Measurements from ENCODE around the gene C19orf25.
A peak's percentile ranks its signal among the peaks of the same experiment; 100 is the strongest.
"Not testable (repeated sequence)": the region's sequence is repeated elsewhere in the genome, so short reads cannot be mapped to it uniquely, and the experiment has no call there.

The C19orf25 gene

DNA sequence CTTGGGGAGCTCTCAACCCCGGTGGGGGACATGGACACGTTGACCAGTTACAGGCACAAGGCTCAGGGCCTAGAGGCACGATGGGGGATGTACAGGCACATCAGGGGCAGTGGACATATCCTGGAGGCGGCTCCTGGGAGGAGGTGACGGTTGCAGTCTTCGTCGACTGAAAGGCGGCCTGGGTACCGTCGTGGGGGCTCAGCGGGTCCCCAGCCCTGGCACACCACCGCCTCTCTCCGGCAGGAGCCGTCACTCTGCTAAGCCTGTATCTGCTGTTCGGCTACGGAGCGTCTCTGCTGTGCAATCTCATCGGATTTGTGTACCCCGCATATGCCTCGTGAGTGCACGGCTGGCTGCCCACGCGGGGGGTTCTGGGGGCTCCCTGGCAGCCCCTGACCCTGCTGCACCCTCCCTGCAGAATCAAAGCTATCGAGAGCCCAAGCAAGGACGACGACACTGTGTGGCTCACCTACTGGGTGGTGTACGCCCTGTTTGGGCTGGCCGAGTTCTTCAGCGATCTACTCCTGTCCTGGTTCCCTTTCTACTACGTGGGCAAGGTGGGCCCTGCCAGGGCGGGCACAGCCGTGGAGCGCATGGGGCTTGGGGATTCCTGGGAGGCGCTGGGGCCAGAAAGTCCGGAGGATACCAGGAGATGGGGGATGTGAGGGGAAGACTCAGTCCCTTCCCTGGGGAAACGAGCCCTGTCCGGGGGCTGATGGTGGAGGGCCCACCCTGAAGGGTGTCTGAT is 16.2 kb upstream of the C19orf25 start:
- no peak for DNase-seq

DNA sequence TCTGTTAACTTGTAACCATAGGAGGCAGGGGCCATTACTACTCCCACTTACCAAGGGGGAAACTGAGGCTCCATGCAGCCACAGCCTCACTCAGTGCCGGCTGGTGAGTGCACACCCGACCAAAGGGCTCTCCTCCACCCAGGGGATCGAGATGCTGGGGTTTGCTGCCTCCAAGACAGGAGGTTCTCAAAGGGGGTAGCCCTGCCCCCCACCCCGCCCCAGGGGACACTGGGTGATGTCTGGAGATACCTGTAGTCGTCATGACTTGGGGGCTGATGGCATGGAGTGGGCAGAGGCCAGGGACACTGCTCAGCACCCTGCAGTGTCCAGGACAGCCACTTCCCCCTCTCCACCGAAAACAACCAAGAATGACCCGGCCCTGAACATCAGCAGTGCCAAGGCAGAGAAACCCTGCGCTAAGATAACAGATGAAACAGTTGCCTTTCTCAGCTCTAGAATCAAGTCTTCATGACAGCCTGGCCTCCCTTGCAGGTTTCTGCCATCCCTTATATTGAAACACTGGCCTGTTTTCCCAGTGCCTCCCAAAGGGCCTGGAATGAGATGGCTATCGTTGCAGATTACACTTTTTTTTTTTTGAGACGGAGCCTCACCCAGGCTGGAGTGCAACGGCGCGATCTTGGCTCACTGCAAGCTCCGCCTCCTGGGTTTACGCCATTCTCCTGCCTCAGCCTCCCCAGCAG is 15.2 kb upstream of the C19orf25 start:
- no peak for DNase-seq

DNA sequence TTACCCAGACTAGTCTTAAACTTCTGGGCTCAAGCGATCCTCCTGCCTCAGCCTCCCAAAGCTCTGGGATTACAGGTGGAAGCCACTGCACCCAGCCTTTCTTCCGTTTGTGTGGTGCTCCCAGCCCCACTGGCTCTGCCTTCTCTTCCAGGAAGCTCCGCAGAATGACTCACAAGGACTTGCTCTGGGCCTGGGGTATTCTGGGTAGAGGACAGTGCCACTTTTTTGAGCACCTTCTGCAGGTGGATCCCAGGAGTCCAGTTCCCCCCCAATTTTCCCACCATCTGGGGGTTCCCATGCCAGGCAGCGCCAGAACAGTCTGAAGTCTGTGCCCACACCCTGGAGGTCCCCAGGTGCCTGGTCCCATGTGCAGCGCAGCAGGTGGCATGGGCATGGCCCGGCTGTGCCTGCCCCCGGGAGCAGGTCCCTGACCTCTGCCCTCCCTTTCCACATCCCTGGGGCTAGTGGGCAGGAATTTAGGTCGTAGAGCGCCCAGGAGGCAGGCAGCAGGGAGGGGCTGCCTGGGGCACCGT is 13.5 kb upstream of the C19orf25 start:
- no peak for DNase-seq

DNA sequence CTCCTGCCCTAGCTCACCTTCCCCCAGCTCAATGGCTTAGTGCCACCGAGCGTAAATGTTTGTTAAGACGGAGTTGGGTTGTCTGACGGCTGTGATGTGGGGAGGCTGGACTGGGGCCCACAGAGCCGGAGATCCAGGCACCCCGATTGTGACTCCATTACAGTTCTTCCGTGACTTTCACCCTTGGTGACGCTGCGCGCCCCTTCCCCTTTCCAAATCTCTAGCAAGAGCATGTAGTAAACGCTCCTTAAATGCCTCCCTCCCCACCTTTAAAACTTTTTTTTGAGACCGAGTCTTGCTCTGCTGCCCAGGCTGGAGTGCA is 12.8 kb upstream of the C19orf25 start:
- no peak for DNase-seq

DNA sequence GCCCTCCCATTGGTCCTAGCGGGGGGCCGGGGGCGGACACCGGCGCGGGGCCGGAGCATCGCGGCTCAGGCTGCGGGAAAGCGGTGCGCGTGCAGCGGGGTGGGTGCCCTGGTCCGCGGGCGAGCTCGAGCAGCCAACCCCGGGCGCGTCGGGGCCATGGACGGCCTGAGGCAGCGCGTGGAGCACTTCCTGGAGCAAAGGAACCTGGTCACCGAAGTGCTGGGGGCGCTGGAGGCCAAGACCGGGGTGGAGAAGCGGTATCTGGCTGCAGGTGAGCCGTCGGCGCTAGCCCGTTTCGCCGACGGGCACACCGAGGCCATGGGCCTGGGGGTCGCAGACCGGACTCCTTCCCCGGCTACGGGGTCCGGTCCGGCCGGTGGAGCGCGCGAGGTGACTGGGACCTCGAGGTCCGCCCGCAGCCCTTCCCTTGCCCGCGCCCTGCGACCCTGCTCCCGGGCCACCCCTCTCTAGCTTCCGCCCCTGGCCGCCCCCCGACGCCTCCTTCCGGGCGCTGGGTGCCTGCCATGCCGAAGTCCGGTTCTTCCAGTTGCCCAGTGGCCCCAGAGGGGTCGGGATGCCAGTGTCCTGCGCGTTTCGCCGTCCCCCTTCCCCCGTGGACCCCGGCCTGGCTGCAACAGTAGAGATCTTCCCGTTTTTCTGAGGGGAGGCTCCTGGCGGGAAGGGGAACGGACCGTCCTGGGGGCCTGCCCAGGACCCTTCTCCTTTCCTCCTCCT is 12.3 kb upstream of the C19orf25 start, which contains the start of gene REEP6:
Gene REEP6, plus strand, starts transcription at position 68 of the 735 bp plus-strand sequence. Its CDS starts 89 bp downstream, at position 157.
- no peak for DNase-seq

DNA sequence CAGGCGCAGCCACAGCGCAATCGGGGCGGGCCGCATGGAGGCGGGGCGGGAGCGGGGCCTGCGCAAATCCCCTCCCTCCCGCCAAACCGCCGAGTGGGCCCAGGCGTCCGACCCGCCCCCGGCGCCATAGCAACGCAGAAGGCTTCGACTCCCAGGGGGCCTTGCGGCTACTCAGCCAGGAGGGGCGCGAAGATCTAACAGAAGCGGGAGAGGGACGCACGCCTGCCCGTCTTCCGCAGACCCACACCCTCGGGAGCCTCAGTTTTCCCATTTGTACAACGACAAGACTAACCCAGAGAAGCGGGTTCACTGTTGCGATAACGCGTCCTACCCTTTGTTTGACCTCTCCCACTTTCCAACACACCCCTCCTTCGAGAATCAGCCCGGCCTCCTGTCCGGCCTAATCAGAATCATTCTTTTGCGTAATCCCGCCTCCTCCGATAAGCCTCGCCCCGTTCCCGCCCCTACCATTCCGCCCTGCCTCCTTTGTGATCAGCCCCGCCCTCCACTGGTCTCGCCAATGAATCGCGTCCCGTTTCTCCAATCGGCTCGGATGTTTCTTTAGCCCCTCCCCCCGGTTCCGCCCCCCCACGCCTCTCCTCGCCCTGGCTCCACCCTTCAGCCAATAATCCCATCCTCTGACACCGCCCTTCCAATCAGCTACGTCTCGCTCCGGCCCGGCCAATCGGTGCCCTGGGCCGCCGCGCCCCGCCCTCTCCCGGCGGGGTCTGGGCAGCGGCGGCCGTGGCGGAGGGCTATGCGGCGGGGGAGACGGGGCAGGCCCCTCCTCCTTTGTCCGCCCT is 11.5 kb upstream of the C19orf25 start, which contains the start of gene PCSK4:
Gene PCSK4, minus strand, starts transcription at position 40 of the 803 bp plus-strand sequence. Its CDS starts 4 bp downstream, at position 36.
- peak; percentile 99 for DNase-seq

DNA sequence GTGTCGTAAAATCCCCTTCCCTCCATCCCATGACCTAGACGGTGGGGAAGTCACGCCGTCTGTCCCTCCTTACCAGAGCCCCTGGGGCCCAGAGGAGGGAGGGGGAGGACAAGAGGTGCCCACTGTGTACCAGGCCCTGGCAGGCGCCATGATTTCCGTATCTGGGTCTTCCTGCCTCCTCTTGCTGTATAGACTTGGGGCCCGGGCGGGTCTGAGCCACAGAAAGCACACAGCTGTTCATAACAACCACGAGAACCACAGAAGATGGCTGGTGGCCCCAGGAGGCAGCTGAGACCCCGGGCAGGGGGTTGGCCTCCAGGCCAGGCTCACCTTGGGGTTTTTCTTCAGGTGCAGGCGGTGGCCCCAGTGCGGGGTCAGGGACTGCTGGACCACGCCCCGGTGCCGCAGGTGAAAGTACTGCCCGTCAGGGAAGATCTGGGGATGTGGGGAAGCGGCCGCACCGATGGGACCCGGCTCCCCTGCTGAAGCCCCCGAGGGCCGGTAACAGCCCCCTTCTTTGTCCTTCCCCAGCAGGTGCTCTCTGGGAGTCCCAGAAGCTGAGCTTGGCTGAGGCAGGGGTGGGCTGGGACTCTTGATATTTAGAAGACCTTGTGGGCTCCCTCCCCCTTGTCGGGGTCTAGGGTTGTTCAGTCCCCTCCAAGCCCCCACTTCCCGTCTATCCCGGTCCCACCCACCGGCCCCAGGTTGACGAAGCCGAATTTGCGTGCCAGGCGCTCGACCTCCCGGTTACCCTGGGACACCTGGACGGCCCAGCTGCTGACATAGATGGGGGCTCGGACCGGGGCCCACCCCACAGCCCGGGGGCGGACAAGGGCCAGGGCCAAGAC is 10.7 kb upstream of the C19orf25 start:
- DNase-seq: no peak

DNA sequence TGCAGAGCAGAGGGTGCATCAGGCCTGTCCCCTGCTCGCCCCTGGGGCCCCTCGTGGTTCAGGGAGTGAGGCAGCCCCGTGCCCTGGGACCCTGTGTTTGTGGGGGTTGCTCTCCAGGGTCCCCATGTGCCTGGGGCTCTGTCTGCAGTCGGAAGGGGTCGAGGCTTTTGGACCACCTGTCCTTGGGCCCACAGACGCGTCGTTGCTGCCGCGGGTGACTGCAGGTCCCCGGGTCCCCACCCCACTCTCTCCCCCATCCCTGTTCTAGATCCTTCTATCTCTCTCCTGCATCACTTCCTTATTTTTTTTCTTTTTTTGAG is 9.2 kb upstream of the C19orf25 start:
- no peak for DNase-seq

DNA sequence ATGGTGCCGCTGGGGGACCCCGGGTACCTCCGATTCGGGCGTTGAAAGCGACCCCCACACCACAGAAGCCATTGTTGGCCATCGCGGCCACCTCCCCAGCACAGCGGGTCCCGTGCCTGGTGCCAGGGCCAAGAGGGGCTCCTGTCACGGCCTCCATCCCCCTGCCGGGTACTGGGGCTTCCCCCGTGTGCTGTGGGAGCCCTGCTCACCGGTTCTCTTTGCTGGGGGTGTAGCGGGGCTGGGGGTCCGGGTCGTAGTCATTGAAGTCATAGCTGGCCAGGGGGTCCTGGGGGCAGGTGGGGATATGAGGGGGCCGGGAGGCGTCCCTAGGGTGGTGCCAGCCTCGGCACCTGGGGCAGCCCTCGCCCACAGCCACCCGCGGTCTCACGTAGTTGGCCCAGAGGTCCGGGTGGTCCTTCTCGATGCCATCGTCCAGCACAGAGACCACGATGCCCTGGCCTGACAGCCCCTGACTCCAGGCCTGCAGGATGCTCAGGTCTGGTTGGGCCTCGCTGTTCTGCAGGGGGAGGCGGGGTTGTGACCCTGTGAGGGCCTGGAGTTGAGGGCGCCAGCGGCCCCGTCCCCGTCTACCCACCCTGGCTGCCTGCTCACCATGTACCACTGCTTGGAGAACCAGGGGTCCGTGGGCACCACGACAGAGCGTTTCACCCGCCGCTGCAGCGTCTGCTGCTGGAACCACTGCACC is 8.7 kb upstream of the C19orf25 start:
- DNase-seq: no peak

DNA sequence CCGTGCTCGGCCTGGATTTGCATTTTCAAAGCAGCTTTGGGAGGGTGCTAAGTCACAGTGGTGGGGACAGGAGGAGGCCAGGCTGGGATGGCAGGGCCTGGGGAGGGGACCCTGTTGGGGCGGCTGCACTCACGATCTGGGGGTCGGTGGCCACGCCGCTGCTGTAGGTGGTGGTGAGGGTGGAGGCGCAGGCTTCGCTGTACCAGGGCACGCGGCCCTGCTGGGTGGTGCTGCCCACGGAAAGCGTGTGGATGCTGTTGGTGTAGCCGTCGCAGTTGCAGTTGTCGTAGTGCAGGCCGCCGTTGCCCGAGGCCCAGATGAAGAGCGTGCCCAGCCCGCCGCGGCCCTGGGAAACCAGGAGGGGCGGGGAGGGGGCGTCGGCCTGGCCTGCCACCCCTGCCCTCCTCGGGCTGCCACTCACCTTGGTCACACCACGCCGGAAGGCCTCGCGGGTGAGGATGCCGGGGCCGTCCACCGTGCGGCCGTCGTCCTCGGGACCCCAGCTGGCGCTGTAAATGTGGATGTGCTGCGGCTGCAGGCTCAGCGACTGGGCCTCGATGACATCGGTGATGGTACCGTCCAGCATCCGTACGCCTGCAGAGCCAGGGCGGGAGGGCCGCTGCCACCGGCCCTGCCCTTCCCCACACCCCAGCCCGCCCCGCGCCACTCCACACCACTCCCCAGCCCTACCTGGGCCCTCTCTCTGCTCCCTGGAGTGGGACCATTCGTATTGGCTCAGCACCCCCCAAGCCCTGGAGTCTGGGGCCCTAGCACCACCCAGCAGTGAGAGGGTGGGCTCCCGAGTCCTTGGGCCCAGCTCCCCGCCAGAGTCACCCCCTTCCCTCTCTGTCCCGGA is 7.9 kb upstream of the C19orf25 start:
- DNase-seq: no peak

DNA sequence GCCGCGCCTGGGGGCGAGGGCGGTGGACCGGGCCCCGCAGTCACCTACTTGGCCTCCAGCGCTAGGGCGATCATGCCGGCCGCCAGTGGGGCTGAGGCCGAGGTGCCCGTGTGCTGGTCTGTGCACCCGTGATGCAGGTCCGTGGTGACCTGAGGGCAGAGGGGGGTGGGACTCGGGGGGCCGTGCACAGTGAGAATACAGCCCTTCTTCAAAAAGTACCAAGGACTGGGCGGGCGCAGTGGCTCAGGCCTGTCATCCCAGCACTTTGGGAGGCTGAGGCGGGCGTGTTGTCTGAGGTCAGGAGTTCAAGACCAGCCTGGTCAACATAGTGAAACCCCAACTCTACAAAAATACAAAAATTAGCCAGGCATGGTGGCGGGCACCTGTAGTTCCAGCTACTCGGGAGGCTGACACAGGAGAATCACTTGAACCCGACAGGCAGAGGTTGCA is 5.0 kb upstream of the C19orf25 start:
- DNase-seq: no peak

DNA sequence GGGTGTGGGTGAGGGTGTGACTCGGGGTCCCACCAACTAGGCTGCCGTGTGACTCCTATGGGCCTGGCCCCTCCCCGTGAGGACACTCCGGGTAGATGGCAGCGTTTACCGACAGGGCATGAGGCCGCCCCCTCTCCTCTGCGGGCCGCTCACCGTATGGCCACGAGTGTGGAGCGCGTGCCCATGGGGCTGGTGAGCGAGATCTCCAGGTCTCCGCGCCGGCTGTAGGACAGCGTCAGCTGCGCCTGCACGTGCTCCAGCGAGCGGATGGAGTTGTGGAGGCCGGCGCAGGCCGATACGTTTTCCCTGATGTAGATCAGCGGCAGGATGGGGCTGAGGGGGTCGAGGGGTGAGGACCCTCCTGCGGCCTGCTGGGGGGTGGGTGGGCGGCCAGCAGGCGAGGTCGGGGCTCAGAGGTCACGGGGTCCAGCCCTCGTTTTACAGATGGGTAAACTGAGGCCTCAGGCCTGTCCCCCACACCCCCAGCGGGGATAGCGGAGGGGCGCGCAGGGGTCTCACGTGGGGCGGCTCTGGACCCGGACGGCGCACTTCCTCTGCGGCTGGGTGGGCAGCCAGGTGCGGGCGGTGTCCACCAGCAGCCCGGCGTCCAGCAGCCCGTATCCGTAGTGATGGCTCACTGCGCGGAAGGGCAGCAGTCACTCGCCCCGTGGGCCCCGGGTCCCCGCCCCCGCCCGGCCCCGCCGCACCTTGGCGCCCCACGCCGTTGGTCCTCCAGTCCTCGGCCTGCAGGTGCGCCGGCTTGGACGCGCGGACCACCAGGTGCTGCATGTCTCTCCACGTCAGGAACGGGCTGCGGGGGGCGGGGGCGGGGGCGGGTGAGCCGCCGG is 4.3 kb upstream of the C19orf25 start:
- DNase-seq: no peak

DNA sequence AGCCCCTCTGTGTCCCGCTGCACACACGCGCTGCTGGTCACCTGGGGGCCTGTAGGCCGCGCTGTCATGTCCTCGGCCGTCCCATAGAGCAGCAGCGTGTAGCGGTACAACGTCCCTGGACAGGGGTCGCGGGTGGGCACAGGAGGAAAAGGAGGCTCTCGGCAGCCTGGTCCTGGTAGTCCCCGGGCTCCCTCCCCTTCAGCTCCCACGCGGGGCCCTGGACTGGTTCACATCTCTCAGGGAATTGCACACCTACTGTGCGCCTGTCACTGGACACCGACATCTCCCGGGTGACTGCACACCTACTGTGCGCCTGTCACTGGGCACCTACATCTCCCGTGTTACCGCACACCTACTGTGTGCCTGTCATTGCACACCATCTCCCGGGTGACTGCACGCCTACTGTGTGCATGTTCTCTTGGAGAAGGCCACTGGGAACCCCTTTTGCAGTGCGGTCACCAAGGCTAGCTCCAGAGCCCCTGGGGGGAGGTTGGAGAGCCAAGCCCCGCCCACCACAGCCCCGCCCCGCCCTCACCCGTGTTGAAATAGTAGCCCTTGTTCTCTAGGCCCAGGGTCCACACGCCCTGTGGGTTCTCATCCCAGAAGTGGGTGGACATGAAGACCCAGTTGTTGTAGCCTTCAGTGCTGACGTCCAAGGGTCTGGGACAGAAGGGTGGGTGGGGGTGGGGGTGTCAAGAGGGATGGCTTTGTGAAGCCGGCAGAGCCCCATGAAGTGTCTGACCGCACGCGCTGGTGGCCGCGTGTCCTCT is 3.5 kb upstream of the C19orf25 start:
- no peak for DNase-seq

DNA sequence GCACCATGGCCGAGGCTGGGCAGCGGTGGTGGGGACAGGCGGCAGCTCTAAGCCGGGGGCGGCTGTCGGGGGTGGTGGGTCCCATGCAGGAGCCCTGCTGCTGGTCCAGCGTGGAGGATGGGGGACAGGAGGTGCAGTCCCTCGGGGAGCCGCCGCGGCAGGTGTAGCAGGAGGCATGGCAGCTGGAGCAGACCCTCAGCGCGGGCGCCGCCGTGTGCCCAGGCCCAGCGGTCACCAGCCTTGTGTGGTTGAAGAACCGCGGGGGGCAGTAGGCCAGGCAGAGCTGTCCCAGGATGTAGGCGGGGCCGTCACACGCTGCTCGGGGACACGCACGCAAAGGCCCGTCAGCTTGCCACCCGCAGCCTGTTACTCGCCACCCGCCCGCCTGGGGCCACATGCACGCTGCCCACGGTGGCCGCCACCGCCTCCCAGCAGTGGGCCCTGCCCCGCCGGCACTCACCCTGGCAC is 2.9 kb upstream of the C19orf25 start:
- no peak for DNase-seq

DNA sequence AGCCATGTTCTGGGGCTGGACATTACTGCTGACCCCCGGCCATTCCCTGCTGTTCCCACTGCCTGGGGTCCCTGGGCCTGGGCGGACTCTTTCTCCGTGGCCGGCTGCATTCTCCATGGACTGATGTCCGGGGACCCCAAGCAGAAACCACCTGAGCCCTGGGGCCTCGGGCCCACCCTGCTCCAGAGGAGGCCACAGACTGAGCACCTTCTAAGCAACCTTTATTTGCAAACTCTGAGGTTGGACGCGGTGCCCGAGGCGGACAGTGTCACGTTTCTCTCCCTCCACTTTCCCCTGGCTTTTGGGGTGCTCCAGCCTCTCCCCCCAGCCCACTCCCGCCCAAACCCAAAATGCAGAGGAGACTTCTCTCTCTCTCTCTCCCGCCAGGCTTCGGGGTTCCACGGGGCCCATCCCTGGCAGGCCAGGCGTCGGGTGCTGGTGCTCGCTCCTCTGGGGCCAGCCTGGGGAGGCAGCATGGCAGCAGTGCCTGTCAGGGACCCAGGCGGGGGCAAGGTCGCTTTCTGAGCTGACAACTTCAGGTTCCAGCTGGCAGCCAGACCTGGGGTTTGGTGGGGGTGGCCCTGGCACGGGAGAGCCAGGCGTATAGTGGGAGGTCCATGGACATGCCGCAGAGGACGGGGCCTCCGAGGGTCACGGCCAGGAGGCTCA is 2.3 kb upstream of the C19orf25 start:
- no peak for DNase-seq

DNA sequence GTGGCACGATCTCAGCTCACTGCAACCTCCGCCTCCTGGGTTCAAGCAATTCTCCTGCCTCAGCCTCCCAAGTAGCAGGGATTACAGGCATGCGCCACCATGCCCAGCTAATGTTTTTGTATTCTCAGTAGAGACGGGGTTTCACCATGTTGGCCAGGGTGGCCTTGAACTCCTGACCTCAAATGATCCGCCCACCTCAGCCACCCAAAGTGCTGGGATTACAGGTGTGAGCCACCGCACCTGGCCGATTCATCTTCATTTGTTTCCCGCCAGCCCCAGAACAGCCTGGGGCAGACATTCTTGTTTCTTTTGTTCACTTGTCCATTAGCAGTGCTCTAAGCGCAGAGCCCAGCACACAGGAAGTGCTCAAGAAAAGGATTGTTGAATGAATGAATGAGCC is 2.0 kb downstream of the C19orf25 start:
- DNase-seq: not testable (repeated sequence)

DNA sequence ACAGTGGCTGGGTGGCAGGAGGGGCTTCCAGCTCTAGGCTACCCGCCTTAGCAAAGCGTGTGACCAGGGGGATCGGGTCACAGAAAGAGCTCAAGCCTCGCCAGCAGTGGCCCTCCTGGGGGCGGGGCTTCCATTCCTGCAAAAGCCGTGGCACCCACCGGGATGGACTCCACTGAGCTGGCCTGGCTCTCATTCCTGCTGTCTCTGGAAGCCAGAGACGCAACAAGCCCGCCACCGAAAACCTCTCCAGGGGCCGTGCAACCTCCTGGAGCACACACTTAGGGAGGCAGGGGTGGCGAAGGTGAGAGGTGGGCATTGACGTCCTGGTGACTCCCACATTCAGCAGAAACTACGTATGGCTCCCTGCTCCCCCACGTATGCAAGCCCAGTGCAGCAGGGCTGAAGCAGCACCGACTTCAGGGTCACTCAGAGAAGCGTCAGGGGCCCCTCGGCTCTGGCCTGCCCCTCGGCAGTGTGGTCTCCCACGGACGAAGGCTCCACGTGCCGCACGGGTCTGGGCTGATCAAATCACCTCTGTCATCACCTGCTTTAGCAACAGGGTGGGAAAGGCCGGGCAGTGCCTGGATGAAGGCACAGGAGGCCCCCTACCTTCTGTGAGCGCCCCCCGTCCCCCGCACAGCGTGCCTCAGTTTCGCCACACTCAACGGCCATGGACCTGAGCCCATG is 3.1 kb downstream of the C19orf25 start:
- DNase-seq: no peak

All from GDM1 (cell line).